ENCODE results near the gene TESK2. TPM values are rescaled to one million over a fixed set of nuclear protein-coding genes. Genes with fewer than 3 reads are reported as not detected.

TESK2 gene
- total and polyA plus RNA-seq, 2 of the 13 experiments (the other 11 are each of a cell fraction or from before 2014, with no cell fraction given): 5.5 to 9.6 TPM

GRCh38 chr1:45521413-45522323 is 30.7 kb upstream of the TESK2 start, which contains the start of gene PRDX1 (continued):
- TF ChIP-seq ZNF251 (CRISPR knock-in tag; IDR thresholded peaks at IDR 0.05) (0 out of 2 replicates have a peak, but pooled peaks have one; percentile 59), ATAD3A (CRISPR knock-in tag; IDR thresholded peaks at IDR 0.05) (no peak), HNF1B (CRISPR knock-in tag; IDR thresholded peaks at IDR 0.05) (peak; percentile 94), ZNF564 (CRISPR knock-in tag; IDR thresholded peaks at IDR 0.05) (no peak), DDIT3 (CRISPR knock-in tag; IDR thresholded peaks at IDR 0.05) (0 out of 2 replicates have a peak, but pooled peaks have one; percentile 65), ZNF891 (CRISPR knock-in tag; IDR thresholded peaks at IDR 0.05) (peak; percentile 93), ZNF260 (CRISPR knock-in tag; IDR thresholded peaks at IDR 0.05; ENCODE audit: borderline replicate concordance, low read depth) (no peak), NAIF1 (CRISPR knock-in tag; IDR thresholded peaks at IDR 0.05; ENCODE audit: borderline replicate concordance) (peak; percentile 82), TBL1XR1 (IDR thresholded peaks at IDR 0.05; ENCODE audit: borderline replicate concordance, low read length, partially characterized antibody) (peak; percentile 82), CENPX (CRISPR knock-in tag; IDR thresholded peaks at IDR 0.05) (no peak), EEA1 (CRISPR knock-in tag; IDR thresholded peaks at IDR 0.05; ENCODE audit: borderline replicate concordance) (no peak; the same call in 1 of the 2 replicates), SNRNP70 (IDR thresholded peaks at IDR 0.05; ENCODE audit: low read depth, low read length) (no peak), RBAK (CRISPR knock-in tag; IDR thresholded peaks at IDR 0.05) (no peak; the same call in 1 of the 2 replicates), ZFP91 (CRISPR knock-in tag; IDR thresholded peaks at IDR 0.05; ENCODE audit: borderline replicate concordance) (peak; percentile 95), GMEB1 (CRISPR knock-in tag; IDR thresholded peaks at IDR 0.05; ENCODE audit: borderline replicate concordance) (peak; percentile 85), GABPA (IDR thresholded peaks at IDR 0.05; ENCODE audit: low read depth, low read length) (no peak), GABPA (CRISPR knock-in tag; IDR thresholded peaks at IDR 0.05; ENCODE audit: low read depth) (peak; percentile 62), ZNF775 (CRISPR knock-in tag; IDR thresholded peaks at IDR 0.05; ENCODE audit: borderline replicate concordance) (peak; percentile 46; the same call in 1 of the 2 replicates), KLF6 (CRISPR knock-in tag; IDR thresholded peaks at IDR 0.05) (peak; percentile 91), BORCS8-MEF2B (CRISPR knock-in tag; IDR thresholded peaks at IDR 0.05) (peak; percentile 91), MAFF (IDR thresholded peaks at IDR 0.05; ENCODE audit: low read depth, low read length) (peak; percentile 82), ZNF777 (CRISPR knock-in tag; IDR thresholded peaks at IDR 0.05) (0 out of 2 replicates have a peak, but pooled peaks have one; percentile 63), RARA (CRISPR knock-in tag; IDR thresholded peaks at IDR 0.05) (peak; percentile 67), RAD21 (CRISPR knock-in tag; IDR thresholded peaks at IDR 0.05) (peak; percentile 66)
